ENCODE measurements around the gene CREB1. TPM values are rescaled to one million over a fixed set of nuclear protein-coding genes. Genes with fewer than 3 reads are reported as not detected.

Gene CREB1
- total RNA-seq, 2 donors from 2014 or later = 32.5 to 32.9 TPM

DNA sequence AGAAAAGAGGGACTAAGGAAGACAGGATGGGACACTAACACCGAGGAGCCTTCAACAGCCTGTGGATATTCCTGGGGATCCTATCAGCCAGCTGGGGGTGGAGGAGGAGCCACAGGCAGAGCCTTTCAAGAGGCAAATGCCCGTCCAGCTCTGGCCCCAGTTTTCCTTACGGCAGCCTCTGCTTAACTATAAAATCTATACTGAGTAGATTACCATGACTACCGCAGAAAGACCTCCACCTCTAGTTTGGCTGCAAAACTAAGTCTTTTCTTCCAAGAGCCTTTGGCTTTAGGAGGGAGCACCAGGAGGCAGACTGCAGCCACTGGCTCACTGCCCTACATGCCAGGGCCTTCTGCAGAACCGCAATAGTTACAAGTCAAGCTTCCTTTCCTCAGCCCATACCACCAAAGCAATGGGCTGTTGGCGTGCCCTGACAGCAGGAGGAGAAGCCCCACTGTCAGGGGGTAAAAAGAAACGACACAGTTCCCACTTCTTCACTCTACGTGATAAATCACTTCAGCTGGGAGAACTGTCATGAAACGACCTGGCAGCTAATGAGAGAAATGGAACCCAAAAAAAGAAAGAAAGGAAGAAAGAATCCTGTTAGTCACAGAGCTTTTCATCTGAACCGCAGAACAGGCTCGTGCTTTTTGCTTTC, 25.1 kb upstream of the CREB1 start:
- Histone ChIP-seq H3K27ac (peak overlapping the region; percentile 67 to 82), H3K4me3 (no peak overlapping the region), H3K36me3 (no peaks in the 10 kb centered on the region), H3K27me3 (no peaks in the 10 kb centered on the region), H3K4me1 (peaks cover 0 to 35% of the 10 kb centered on the region in 2 donors), H3K9me3 (no peaks in the 10 kb centered on the region)
- DNase-seq (ENCODE audit: low spot score) = no peak
- TF ChIP-seq CTCF (IDR thresholded peaks at IDR 0.05) = no peak

- Histone ChIP-seq H3K27ac (peak overlapping the region; percentile 67 to 82), H3K4me1 (peaks cover 0 to 35% of the 10 kb centered on the region in 2 donors), H3K36me3 (no peaks in the 10 kb centered on the region), H3K27me3 (no peaks in the 10 kb centered on the region), H3K4me3 (no peak overlapping the region), H3K9me3 (no peaks in the 10 kb centered on the region)
- no peak for DNase-seq (ENCODE audit: low spot score)
- TF ChIP-seq CTCF (IDR thresholded peaks at IDR 0.05) = no peak
These were observed 24.6 kb upstream of the CREB1 start for GRCh38 chr2:207505171-207505570.

DNA sequence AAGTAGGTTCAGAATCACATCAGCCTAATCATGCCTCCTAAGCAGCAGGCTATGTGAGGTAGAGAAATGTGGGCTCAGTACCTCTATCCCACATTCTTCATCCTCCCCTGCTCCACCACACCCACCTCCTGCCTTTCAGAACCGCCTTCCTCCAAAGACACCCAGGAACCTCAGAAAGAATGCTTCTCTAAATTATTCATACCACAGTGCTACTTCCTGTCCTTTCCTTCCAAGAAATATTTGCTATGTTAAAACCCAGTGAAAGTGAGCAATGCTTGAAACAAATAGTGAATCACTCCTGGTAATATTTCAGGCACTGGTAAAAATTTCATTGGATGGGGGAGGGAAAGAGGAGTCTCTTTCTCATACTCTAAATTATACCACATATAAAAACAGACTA, 24.0 kb upstream of the CREB1 start:
- no peaks in the 10 kb centered on the region for H3K9me3 ChIP-seq
- no peak overlapping the region for H3K4me3 ChIP-seq
- H3K27me3 ChIP-seq = no peaks in the 10 kb centered on the region
- H3K27ac ChIP-seq = peak overlapping the region; percentile 67 to 82
- TF ChIP-seq CTCF (IDR thresholded peaks at IDR 0.05) = no peak
- no peak for DNase-seq (ENCODE audit: low spot score)
- H3K36me3 ChIP-seq = no peaks in the 10 kb centered on the region
- peaks cover 0 to 35% of the 10 kb centered on the region in 2 donors for H3K4me1 ChIP-seq

DNA sequence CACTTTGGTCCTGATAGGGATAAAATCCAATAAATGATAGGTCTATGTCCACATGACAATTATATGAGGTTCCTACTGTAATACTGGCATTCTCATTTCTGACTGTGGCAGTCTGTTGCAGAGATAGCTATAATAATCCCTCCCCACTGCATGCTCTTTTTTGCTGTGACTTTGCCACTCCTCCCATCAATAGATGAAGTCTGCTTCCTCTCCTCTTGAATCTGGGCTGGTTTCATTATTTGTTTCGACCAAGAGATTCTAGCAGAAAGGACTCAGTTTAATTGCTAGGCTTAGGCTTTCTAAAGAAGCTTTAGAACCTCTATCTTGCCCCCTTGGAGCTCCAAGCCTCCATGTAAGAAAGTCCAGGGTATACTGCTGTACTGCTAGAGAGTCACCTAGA, 23.3 kb upstream of the CREB1 start:
- H3K36me3 ChIP-seq = no peaks in the 10 kb centered on the region
- H3K9me3 ChIP-seq = no peaks in the 10 kb centered on the region
- TF ChIP-seq CTCF (IDR thresholded peaks at IDR 0.05) = no peak
- H3K27ac ChIP-seq = no peak overlapping the region
- peaks cover 0 to 34% of the 10 kb centered on the region in 2 donors for H3K4me1 ChIP-seq
- H3K27me3 ChIP-seq = no peaks in the 10 kb centered on the region
- DNase-seq (ENCODE audit: low spot score) = no peak
- H3K4me3 ChIP-seq = no peak overlapping the region

DNA sequence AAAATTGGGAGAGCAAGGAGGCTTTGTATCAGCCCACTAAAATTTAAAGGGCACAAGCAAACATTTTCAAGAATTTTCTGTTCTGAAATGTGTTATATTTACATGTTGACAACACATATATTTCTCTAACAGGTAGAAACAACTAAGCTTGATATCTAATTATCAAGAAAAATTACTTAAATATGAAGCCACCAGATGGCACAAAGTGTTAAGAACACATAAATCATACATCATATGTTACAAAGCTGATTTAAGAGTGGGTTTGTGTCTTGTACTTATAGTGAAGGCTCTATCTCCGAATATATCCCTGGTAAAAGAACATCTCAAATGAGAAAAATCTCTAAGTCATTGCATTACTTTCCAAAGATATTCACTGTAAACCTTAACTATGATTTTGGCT, 19.6 kb upstream of the CREB1 start:
- TF ChIP-seq CTCF (IDR thresholded peaks at IDR 0.05) = no peak
- no peaks in the 10 kb centered on the region for H3K36me3 ChIP-seq
- H3K9me3 ChIP-seq = no peaks in the 10 kb centered on the region
- DNase-seq (ENCODE audit: low spot score) = no peak
- H3K4me3 ChIP-seq = no peak overlapping the region
- H3K27ac ChIP-seq = no peak overlapping the region
- H3K27me3 ChIP-seq = no peaks in the 10 kb centered on the region
- peaks cover 0 to 8% of the 10 kb centered on the region in 2 donors for H3K4me1 ChIP-seq

DNA sequence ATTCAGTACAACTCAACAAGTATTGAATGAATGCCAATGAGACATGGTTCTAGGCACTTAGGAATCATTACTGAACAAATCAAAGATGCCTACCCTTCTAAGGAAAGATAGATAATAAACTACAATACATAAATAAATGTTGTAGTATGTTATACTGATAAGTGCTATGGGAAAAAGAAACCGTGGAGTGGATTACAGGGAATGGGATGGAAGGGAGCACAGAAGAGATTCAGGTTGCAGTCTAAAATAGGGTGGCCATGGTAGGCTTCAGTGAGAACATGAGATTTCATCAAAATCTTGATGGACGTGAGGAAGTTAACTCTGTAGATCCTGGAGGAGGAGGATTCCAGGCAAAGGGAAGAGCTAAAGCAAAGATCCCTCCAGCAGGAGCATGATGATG, 17.9 kb upstream of the CREB1 start:
- no peak overlapping the region for H3K4me3 ChIP-seq
- no peaks in the 10 kb centered on the region for H3K36me3 ChIP-seq
- TF ChIP-seq CTCF (IDR thresholded peaks at IDR 0.05) = no peak
- no peak for DNase-seq (ENCODE audit: low spot score)
- H3K27me3 ChIP-seq = no peaks in the 10 kb centered on the region
- H3K4me1 ChIP-seq = no peaks in the 10 kb centered on the region
- no peak overlapping the region for H3K27ac ChIP-seq
- H3K9me3 ChIP-seq = no peaks in the 10 kb centered on the region

Data from right atrium auricular region (tissue), 2 donors.